HuH-7 (cell line): ENCODE data around the gene HTR6.
"Not testable (repeated sequence)": the region's sequence is repeated elsewhere in the genome, so short reads cannot be mapped to it uniquely, and the experiment has no call there.

ENCODE experiments used
- DNase-seq: peaks from one replicate; pipeline ENCODE4 v3.0.0; 2011; ENCODE audit warnings: low spot score

HTR6 gene

DNA sequence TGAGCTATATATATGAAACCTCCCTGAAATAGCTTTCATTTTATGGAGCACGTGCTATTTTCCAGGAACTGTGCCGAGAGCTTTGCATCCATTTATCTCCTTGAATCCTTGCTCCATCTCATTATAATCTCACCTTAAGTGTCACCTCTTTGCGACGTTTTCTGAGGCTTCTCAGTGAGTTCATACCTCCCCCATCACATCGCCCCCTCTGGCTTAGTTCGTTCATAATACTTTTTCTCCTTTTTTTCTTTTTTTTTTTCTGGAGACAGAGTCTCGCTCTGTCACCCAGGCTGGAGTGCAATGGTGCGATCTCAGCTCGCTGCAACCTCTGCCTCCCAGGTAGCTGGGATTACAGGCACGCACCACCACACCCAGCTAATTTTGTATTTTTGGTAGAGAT is 25.4 kb upstream of the HTR6 start:
- not testable (repeated sequence) for DNase-seq

DNA sequence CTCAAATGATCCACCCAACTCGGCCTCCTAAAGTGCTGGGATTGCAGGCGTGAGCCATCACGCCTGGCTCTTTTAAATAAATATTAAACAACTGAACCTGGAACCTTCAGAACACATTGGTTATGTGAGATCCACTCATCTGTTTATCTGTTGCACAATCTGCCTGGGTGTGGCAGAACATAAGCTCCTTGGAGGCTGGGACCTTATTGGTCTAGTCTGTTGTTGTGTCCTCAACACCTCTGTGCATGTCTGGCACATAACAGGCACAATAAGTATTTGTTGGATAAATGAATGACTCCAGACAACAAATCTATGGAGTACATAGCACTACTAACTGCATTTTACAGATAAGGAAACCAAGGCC is 24.7 kb upstream of the HTR6 start:
- DNase-seq, result no peak

DNA sequence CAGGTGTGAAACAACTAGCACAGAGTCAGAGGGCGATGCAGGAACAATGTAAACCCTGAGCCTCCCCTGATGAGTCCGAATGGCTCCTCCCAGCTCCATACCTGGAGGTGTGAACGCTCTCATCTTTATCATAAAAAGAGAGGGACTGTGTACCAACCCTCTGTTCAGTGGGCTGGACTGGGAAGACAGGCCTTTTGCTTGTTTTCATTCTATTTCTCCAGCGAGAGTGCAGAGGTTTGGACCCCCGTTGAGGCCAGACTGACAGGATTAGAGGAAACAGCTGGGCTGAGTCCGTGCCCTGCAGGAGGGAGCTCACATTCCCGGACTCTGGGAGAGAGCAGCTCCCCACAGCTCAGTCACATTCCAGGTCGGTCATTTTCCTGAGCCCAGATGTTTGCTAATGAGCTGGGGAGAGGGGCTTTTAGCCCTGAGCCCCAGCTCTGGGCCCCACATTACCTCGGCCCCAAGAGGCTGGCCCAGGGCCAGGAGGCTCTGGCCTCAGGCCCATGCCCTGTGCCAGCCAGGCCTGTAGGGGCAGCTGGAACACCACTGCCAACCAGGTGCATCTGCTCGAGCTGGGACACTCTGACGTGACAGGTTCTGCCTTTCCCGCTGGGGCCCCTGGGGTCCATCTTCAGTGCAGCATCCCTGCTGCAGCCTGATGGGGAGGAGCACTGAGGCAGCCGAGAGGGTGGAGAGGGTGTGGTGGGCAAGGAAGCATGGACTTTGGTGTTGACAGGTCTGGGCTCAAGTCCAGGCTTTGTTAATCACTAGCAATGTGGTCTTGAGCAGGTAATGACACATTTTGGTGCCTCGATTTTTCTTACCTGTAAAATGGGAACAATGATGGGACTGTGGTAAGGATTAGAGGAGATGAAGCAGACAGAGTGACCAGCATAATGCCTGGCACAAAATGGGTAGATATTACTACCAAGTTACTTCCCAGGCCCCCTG is 24.0 kb upstream of the HTR6 start:
- no peak for DNase-seq

DNA sequence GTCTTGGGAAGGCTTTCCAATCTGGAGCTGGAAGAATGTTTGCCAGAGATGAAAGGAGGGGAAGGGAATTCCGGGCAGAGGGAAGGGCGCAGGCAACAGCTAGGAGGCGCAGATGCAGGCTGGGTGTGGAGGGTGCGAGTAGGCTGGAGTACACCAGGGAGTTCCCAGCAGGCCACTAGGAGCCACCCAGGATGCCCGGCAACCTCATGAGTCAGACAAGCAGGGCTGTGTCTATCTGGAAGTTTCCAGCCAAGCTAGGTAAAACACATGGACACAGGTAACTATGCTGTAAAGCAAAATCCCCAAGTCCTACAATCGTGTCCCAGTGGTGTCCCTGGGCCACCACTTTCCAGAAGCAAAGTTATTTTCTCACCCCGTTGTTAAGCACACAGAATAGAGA is 21.6 kb upstream of the HTR6 start:
- DNase-seq, result peak; percentile 91

DNA sequence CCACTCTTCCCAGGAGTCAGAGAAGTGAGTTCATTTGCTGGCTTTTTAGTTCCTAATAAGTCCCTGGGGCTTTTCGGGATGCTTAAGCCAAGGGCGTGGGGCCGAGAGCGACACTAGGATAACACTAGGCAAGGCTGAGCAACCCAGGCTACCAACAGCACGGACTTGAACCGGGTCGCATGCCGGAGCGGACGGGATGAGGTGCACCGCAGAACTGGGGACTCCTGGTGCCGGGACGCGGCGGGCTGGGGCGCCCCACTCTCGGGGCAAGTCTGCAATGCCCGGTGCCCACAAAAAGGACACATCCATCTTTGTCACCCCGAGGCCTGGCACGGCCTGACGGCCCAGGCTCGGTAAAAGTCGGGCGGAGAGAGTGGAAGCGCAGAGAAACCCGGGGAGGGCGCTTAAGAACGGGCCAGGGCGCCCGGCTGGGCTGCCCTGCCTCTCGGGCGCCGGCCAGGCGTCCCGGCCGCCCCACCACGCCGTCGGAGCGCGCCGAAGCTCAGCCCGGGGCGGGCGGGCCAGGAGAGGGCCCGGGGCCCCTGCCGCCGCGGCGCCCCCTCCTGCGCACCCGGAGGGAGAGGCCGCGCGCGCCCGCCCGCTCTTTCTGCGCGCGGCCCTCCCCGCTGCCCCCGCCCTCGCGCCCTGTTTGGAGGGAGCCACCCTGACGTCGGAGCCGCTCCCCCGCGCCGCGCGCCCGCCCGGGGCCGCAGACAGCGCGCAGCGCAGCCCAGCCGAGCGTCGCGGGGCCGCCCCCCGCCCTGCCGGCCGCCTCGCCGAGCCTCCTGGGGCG is 20.9 kb upstream of the HTR6 start, which contains the start of gene NBL1:
Gene NBL1 (plus strand): TSS at position 710 of the 793 bp plus-strand sequence. CDS start 10,720 bp downstream, outside the sequence.
- no peak for DNase-seq

DNA sequence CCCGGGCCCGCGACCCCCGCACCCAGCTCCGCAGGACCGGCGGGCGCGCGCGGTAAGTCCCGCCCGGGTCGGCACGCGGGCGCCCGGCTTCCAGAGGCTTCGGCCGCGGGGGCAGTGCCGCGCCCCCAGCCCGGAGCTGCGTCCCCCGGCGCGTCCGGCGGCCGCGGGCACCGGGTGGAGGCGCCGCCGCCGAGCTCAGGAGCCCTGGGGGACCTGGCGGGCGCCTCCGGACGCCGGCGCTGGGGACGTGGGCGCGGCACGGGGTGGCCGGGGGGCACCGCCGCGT is 20.3 kb upstream of the HTR6 start:
- no peak for DNase-seq

DNA sequence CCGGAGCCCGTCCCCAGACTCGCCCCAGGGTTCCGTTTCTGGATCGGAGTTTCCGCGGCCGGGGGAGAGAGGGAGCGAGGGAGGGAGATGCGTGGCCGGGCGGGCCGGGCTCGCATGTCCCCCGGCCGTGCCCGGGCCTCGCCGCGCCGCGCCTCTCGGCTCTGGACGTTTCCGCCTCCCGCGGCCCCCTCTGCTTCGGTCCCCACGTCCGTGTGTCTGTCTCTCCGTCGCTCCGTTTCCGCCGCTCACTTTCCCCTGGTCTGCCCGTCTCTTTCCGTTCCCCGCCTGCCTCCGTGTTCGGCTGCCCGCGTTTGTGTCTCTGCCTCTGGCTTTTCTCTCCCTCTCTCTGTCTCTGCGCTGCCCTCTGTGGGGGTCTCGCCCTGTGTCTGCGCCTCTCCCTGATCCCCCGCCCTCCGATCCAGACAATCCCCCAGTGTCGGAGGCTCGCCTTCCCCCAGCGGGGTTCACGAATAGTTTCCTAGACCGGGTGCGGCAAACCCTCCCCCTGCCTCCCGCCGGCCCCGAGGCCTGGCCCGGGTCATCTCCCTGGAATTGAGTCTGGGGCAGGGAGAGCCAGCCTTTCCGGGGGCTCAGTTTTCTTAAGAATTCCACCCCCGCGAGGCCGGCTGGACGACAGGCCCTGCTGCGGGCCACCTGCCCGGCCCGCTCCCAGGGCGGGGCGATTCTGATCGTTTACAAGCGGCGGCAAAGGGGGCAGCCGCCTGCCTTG is 19.8 kb upstream of the HTR6 start:
- no peak for DNase-seq

DNA sequence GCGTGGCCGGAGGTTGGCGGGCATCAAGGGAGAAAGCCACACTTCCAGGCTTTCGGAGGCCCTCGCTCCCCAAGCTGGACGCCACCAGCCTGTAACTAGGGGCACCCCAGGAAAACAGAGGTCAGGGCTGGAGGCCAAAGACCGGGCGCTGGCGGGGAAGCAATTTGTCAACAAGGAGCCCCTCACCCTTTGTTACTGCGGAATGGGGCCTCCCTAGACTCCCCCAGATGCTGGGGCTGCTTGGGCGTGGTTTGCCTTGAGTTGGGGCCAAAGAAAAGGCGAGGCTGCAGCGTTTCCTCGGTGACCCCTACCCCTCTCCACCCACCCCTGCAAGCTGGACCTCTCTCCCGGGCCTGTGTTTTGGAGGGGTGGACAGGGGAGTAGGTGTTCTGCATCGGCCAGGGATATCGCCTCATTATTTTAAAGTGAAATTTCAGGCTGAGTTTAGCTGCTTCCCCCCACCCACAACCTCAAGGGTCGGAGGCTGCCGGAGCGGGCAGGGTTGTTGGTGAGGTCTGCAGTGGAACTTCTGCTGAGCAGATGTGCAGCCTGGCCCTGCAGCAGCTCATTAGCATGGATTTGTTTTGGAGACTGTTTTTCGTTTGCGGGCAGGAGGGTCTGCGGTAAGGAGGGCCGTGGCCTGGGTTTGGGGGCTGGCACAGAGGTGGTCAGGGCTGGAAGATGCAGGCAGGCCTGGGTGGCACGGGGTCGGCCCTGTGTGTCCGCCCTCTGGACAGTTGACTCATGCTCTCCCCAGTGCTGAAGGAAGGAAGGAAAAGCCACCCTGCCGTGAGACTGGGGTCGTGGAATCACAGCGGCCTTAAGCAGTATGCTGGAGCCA is 19.0 kb upstream of the HTR6 start:
- no peak for DNase-seq

DNA sequence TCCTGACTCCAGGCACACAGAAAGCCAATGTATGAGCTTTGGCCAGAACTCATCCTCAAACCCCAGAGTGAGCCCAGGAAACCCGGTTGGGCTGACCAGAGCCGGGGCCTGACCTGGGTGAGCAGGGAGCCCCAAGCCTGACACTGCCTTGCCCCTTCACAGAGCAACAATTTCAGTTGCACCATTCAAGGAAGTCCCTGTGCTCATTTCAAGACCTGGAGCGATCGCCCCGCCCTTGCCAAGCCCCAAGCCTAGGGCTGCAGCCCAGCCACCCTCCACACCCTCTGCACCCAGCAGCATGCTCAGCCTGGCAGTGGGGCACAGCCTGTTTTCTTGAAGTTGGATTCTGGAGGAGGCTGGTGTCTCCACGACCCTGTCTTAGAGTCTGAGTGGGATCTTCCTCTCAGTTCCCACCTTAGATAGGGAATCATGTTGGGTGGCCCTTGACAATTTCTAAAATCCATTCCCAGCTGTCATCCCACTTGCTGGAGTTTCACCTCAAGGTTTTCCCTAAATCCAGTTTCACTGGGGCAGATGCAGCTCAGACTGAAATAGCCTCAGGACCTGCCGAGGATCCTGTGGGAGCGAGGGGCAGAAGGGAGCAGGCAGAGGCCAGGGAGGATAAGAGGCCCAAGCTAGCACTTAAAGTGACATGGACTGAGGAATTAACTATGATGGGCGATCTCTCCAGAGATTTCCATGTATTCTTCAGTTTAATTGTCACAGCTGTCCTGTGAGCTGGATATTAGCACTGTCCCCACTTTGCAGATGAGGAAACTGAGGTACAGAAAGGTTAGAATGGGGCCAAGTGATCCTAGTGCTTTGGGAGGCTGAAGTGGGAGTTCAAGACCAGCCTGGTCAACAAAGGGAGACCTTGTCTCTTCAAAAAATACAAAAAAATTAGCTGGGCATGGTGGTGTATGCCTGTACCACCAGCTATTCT is 18.0 kb upstream of the HTR6 start:
- no peak for DNase-seq

DNA sequence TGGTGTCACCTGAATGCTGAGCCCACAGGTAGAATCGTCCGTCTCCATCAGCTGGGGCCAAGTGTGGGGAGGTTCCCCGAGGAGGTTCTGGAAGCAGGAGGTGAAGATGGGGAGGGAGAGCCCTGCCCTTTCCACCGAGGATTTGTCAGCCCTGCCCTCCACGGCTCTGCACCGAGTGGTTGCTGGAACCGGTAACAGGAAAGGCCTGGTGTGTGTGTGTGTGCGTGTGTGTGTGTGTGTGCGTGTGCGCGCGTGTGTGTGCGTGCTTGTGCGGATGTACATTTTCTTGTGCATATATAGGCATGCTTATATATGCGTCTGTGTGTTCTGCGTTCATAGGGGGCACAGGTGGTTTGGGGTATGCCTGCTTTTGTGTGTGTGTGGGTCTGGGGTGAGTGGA is 17.0 kb upstream of the HTR6 start:
- no peak for DNase-seq

DNA sequence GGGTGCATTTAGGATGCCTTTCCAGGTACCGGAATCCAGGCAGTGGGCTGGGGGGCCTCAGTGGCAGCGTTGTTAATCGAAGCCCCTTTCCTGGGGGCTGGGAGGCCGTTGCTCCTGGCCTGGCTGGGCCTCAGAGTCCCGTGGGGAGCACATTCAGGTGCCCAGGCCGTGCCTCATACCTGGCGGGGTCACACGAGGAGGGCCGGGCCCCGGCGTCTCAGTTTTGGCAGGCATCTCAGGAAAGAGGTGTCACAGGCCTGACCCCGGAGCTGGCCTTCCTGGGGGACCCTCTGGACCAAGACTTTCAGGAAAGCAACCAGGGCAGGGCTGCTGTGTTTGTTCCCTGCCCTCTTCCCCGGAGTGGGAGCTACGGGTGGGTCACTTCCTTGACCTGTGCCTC is 16.4 kb upstream of the HTR6 start:
- DNase-seq, result no peak

DNA sequence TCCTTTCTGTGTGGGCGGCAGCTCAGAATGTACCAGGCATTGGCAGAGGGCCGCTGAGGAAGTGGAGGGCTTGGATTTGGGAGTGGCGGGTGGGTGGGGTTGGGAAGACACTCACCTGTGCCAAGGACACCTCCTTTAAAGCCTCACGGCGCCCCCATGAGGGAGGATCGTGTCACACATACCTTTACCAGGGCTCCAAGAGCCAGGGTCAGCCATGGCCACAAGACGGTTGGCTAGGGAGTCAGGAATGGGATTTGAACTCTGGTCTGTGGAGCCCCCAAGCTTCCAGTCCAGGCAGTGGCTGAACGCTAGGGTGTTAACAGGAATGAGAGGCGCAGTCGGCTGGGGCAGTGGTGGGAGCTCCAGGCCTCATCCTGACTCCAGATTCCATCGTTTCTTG is 16.0 kb upstream of the HTR6 start:
- no peak for DNase-seq

DNA sequence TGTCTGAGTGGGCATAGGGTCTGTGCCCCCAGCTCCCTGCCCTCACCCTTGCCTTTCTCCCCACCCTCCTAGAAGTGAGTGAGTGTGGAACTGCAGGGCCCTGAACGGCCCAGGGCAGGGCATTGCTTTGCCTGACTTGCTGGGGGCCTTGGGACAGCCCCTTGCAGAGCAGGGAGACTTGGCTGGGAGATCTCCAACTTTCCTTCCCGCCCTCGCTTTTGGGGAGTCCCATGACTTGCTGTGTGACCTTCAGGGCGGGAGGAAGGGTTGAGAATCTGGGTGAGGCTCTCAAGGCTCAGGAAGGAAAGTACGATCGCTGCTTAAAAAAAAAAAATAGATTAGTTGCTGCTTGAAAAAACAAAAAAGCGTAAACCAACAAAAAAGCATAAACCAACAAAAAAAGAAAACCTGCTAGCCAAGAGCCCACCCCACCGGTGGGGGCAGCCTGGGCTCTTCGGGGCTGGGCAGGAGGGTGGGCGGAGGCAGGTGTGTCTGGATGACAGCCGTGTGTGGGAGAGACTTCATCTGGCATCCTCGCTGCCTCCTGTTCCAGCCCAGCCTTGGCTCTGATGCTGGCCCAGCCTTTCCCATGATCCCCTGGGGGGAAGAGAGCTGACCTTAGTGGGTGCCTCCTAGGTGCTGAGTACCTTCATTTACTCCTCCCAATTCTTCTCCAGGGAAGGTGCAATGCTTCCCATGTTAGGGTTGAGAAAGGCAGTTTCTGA is 14.1 kb upstream of the HTR6 start:
- DNase-seq, result no peak

DNA sequence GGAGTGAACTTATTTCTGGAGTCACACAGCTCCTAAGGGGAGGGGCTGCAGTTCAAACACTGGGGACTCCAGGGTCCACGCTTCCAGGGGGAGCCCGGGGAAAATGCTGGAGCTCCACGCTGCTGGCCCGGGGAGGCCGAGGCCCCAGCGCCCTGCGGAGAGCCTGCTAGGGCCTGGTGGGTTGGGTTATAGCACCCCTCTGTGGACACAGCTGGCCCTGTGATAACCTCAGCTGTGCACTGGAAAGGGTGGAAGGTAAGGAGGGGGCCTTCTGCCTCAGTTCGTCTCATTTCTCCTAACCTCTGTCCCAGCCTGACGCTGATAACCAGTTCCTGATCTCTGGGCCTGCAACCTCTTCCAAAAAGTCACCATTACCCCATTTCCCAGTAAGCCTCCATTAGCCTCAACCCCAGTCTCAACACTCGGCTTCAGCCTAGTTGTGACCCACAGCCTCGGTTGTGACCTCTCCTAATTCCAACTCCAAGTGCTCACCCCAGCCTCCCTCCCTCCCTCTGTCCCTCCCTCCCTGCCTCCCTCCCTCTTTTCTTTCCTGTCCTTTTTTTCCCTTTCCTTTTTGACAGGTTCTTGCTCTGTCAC is 13.4 kb upstream of the HTR6 start:
- DNase-seq, result peak; percentile 93

DNA sequence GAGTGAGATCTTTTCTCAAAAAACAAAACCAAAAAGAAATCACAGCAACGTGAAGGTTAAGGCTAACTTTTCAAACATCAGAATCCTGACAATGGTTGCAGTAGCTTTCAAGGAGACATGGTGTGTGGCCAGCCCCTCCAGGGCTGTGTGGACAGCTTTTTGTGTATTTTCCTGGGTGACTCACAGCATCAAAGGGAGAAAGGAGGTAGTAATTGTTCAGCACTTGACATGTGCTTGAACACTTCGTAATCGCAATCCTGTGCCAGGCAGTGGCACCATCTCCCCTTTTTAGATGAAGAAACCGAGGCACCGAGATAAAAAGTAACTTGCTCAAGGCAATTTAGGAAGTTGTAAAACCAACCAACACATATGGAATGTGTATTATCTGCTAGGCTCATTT is 10.3 kb upstream of the HTR6 start:
- DNase-seq, result no peak

DNA sequence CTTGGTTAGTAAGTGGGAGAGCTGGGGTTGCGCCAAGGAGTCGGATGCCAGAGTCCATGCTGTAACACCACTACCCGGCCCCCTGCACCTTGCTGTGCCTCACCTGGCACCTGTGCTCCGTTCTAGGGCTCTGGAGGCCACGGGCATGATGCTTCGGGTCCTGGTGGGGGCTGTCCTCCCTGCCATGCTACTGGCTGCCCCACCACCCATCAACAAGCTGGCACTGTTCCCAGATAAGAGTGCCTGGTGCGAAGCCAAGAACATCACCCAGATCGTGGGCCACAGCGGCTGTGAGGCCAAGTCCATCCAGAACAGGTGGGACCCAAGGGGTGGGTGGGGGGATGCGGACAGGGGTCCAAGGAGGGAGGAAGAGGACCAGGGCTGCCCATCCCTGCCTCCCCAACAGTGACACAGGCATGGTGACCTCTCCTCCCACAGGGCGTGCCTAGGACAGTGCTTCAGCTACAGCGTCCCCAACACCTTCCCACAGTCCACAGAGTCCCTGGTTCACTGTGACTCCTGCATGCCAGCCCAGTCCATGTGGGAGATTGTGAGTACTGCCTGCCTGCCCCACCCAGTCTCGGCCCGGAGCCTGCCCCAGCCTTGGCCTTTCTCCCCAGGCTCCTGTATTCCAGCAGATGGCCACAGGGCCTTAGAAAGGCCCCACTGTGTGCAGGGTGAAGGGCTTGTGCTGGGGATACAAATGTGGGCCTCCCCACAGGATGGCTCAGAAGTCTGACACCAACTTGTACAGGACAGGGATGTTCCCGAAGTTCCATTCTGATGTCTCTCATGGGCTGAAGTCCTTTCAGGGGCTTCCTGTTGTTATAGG is 9.6 kb upstream of the HTR6 start:
- DNase-seq, result no peak

DNA sequence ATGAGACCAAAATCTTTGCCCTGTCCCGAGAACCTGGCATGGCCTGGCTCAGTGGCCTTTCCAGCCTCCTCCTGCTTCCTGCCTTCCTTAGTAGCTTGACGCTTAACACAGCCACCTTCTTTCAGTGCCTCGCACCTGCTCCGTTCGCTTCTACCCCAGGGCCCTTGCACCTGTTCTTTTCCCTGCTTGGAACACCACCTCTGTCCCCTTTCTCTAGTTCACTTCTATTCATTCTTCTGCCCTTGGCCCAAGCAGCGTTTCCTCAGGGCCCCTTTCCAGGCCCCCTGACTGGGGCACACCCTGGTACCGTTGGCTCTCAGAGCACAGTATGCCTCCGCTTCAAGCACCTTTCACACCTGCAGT is 9.0 kb upstream of the HTR6 start:
- DNase-seq, result no peak

DNA sequence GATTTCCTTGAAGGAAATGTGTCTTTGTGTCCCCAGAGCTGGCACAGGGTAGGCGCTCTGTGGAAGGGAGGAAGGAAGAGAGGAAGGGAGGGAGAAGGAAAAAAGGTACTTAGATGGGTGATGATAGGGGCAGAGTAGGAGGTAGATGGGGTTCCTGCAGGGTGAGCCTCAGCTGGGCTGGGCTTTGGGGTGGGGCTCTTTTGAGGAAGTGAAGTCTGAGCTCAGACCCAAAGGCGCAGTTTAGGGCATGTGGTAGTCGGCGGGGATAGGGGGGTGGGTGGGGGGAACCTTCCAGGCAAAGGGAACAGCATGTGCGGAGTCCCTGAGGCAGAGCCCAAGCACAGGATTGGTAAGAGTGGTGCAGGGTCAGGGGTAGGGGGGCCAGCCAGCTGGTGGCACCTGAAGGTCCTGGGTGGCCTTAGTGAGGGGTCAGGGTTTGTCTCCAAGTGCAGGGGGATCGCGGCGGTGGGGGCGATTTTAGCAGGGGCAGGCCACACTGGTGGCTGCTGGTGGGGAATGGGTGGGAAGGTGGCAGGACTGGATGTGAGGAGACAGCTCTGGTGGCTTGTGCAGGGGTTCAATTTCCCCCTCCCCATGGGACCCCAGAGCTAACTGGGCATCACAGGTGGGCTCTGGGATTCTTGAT is 8.4 kb upstream of the HTR6 start:
- no peak for DNase-seq
